WERI-Rb-1 (cell line): ENCODE measurements around the gene PLA2G4F.

Experiments
- DNase-seq: peaks from one replicate; pipeline ENCODE4 v3.0.0-alpha.2; 2020
- H3K27ac ChIP-seq: fragments of 250-450 bp; sonication (Bioruptor Pico); 2 replicates; pipeline ENCODE4 v1.5.1; 2020; ENCODE audit warnings: mild to moderate bottlenecking, moderate library complexity
- H3K27me3 ChIP-seq: fragments of 250-450 bp; sonication (Bioruptor Pico); 2 replicates; pipeline ENCODE4 v1.5.1; 2021; ENCODE audit warnings: mild to moderate bottlenecking, low read depth, moderate library complexity; ENCODE audit not compliant: insufficient read depth, severe bottlenecking
- H3K36me3 ChIP-seq: fragments of 250-450 bp; sonication (Bioruptor Pico); 2 replicates; pipeline ENCODE4 v1.5.1; 2020; ENCODE audit warnings: mild to moderate bottlenecking, moderate library complexity
- H3K4me3 ChIP-seq: 2 replicates; pipeline ENCODE4 v1.5.1; 2011; ENCODE audit warnings: low read depth, mild to moderate bottlenecking, control low read depth, low read length
- H3K9me3 ChIP-seq: fragments of 250-450 bp; sonication (Bioruptor Pico); 2 replicates; pipeline ENCODE4 v1.5.1; 2021; ENCODE audit warnings: mild to moderate bottlenecking, moderate library complexity; ENCODE audit not compliant: severe bottlenecking
- TF ChIP-seq, protein P1 (sequence below): IDR thresholded peaks from 2 replicates; pipeline ENCODE4 v1.5.1; 2011; ENCODE audit warnings: low read depth, mild to moderate bottlenecking, control low read depth, inconsistent platforms, low read length

Gene PLA2G4F

DNA sequence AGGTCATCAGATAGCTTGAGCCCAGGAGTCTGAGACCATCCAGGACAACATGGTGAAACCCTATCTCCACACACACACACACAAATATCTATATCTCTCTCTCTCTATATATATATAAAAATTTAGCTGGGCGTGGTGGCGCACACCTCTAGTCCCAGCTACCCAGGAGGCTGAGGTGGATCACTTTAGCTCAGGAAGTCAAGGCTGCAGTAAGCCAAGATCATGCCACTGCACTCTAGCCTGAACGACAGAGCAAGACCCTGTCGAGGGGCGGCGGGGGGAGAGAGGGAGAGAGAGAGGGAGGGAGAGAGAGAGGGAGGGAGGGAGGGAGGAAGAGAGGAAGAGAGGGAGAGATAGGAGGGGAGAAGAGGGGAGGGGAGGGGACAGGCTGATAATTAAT, 28.0 kb downstream of the PLA2G4F start:
- TF ChIP-seq, protein P1, sequence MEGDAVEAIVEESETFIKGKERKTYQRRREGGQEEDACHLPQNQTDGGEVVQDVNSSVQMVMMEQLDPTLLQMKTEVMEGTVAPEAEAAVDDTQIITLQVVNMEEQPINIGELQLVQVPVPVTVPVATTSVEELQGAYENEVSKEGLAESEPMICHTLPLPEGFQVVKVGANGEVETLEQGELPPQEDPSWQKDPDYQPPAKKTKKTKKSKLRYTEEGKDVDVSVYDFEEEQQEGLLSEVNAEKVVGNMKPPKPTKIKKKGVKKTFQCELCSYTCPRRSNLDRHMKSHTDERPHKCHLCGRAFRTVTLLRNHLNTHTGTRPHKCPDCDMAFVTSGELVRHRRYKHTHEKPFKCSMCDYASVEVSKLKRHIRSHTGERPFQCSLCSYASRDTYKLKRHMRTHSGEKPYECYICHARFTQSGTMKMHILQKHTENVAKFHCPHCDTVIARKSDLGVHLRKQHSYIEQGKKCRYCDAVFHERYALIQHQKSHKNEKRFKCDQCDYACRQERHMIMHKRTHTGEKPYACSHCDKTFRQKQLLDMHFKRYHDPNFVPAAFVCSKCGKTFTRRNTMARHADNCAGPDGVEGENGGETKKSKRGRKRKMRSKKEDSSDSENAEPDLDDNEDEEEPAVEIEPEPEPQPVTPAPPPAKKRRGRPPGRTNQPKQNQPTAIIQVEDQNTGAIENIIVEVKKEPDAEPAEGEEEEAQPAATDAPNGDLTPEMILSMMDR, result no peak
- no peak for DNase-seq
- H3K27ac ChIP-seq, result no peak overlapping the region
- H3K9me3 ChIP-seq, result no peaks in the 10 kb centered on the region
- no peak overlapping the region for H3K4me3 ChIP-seq
- H3K36me3 ChIP-seq, result no peaks in the 10 kb centered on the region
- H3K27me3 ChIP-seq, result no peaks in the 10 kb centered on the region

DNA sequence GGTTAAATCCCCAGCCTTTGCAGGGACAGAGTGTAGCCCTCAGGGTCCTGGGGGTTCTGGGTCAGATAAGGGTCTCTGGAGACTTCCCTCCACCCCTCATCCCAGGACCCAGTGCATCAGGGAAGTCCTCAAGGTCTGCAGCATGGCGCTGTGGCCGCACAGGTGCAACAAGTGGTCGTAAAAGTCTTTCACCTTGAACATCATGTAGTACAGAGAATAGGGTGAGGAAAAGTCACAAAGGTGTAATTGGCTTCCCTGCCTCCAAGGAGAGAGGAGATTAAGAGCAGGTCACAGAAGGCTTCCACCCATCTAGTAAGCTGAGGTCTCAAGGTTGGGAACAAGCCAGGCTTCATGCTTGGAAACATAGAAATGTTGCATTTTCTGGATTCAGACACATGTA, 32.9 kb downstream of the PLA2G4F start:
- TF ChIP-seq, protein P1, result no peak
- Histone ChIP-seq H3K27me3 (no peaks in the 10 kb centered on the region), H3K4me3 (no peak overlapping the region), H3K36me3 (no peaks in the 10 kb centered on the region), H3K27ac (no peak overlapping the region), H3K9me3 (no peaks in the 10 kb centered on the region)
- no peak for DNase-seq

DNA sequence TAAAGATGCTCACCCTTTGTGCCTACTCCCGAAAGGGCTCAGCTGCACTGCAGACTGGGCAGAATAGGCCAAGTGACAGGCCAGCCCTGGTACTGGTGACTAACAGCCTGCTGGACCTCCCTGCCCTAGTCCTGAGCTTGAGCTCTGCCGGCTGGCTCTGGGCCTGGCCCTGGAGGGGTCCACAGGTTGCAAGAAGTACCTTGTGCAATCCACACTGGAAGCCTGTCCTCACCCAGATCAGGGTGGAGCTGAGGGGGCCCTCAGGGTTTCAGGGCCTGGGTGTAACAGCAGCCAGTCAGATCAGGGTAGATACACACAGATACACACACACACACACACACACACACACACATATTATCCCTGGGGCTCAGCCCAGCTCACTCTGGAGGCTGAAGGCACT, 34.8 kb downstream of the PLA2G4F start:
- no peaks in the 10 kb centered on the region for H3K27me3 ChIP-seq
- no peak for DNase-seq
- TF ChIP-seq, protein P1, result no peak
- no peak overlapping the region for H3K4me3 ChIP-seq
- H3K27ac ChIP-seq, result no peak overlapping the region
- H3K36me3 ChIP-seq, result no peaks in the 10 kb centered on the region
- H3K9me3 ChIP-seq, result no peaks in the 10 kb centered on the region

DNA sequence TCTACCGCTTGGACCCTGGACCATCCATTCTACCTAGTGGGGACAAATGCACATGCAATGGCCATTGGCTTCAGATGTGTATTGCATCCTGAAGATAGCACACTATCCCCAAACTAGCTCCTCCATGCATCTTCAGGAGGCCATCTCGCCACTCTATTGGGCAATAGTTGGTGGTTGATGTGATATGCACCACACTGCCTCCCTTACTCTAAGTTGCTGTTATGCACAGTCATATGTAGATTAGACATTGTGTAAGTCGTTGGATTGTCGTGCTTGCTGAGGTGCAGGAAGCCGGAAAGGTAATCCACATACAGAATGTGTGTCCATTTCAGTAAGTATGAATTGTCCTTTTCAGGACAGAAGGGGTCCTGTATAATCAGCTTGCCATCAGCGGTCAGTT, 35.4 kb downstream of the PLA2G4F start:
- H3K4me3 ChIP-seq, result no peak overlapping the region
- no peak overlapping the region for H3K27ac ChIP-seq
- no peaks in the 10 kb centered on the region for H3K27me3 ChIP-seq
- TF ChIP-seq, protein P1, result no peak
- no peaks in the 10 kb centered on the region for H3K9me3 ChIP-seq
- DNase-seq, result no peak
- no peaks in the 10 kb centered on the region for H3K36me3 ChIP-seq

DNA sequence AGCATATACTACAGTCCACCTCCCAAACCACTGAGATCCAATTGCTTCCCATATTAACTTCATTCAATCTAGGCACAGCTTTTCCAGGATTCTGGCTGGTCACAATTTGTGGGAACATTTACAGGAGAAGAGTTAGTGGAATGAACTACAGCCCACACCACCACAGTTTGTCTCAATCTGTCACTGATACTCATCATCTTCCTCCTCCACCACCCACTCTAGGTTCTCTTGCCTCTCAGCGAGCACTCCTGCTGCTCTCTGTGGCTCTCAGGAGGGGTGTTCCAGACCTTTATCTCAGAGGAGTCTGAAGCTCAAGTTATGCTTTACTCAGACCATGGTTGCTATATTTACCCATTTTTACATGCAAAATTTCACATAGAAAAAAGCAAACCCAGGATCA, 36.2 kb downstream of the PLA2G4F start:
- Histone ChIP-seq H3K27ac (no peak overlapping the region), H3K27me3 (no peaks in the 10 kb centered on the region), H3K9me3 (no peaks in the 10 kb centered on the region), H3K36me3 (no peaks in the 10 kb centered on the region), H3K4me3 (no peak overlapping the region)
- TF ChIP-seq, protein P1, result no peak
- DNase-seq, result no peak

DNA sequence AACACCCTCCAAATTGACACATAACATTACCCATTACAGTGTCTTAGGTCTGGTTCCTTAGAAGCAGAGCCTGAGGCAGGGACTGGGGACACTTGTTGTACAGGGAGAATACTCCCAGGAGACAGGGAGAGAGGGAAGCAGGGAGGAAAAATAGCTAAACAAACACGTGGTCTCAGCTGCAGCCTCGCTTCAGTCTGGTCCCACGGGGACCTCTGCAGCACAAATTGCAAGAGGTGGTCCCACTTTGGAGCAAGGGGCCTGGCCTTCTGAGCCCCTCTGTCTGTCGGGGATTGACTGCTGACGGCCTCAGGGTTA, 37.0 kb downstream of the PLA2G4F start:
- no peak overlapping the region for H3K27ac ChIP-seq
- no peaks in the 10 kb centered on the region for H3K9me3 ChIP-seq
- DNase-seq, result no peak
- TF ChIP-seq, protein P1, result no peak
- no peaks in the 10 kb centered on the region for H3K27me3 ChIP-seq
- no peaks in the 10 kb centered on the region for H3K36me3 ChIP-seq
- no peak overlapping the region for H3K4me3 ChIP-seq
